ENCODE measurements around the gene TRIM52. TPM values are rescaled to one million over a fixed set of nuclear protein-coding genes. Genes with fewer than 3 reads are reported as not detected.
A peak's percentile ranks its signal among the peaks of the same experiment; 100 is the strongest.
"Not testable (repeated sequence)": the region's sequence is repeated elsewhere in the genome, so short reads cannot be mapped to it uniquely, and the experiment has no call there.

Gene TRIM52
- total RNA-seq, 1 donor from 2014 or later, result 10.4 TPM

DNA sequence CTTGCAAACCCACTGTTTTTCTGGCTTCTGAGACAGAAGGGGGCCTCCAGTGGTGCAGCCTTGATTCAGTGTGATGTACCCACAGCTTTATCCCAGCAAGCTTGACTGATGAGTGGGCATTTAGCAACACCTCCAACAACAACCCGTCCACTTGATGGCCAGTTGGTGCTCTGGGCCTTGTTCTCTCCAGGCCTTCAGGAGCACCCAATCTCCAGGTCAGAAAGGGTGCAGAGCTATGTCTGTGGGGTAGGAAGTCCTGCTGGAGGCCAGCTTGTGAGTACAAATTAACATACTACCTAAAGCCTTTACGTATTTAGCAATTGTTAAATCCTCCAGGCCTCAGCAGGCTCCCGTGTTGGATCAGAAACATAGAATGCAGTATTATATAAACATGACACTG, 10.1 kb upstream of the TRIM52 start:
- no peak for DNase-seq (ENCODE audit: low spot score)
- H3K4me3 Mint-ChIP-seq (ENCODE audit: unreplicated experiment), result no peak overlapping the region
- no peak for TF ChIP-seq CTCF (IDR thresholded peaks at IDR 0.05; ENCODE audit: unreplicated experiment)
- H3K9me3 Mint-ChIP-seq (ENCODE audit: unreplicated experiment), result no peaks in the 10 kb centered on the region
- H3K36me3 Mint-ChIP-seq (ENCODE audit: low read depth, unreplicated experiment), result no peaks in the 10 kb centered on the region
- peaks cover 14% of the 10 kb centered on the region for H3K4me1 Mint-ChIP-seq (ENCODE audit: unreplicated experiment)
- peaks cover 2% of the 10 kb centered on the region for H3K27me3 Mint-ChIP-seq (ENCODE audit: unreplicated experiment)
- no peak overlapping the region for H3K27ac Mint-ChIP-seq (ENCODE audit: unreplicated experiment)

GRCh38 chr5:181267907-181268306, 7.0 kb upstream of the TRIM52 start:
- DNase-seq (ENCODE audit: low spot score); H3K4me3 Mint-ChIP-seq (ENCODE audit: unreplicated experiment); H3K27me3 Mint-ChIP-seq (ENCODE audit: unreplicated experiment); H3K27ac Mint-ChIP-seq (ENCODE audit: unreplicated experiment); H3K36me3 Mint-ChIP-seq (ENCODE audit: low read depth, unreplicated experiment); H3K9me3 Mint-ChIP-seq (ENCODE audit: unreplicated experiment): not testable (repeated sequence)
- H3K4me1 Mint-ChIP-seq (ENCODE audit: unreplicated experiment), result peaks cover 20% of the 10 kb centered on the region

GRCh38 chr5:181267291-181267904, 6.5 kb upstream of the TRIM52 start:
- not testable (repeated sequence) for H3K4me3 Mint-ChIP-seq (ENCODE audit: unreplicated experiment); H3K27me3 Mint-ChIP-seq (ENCODE audit: unreplicated experiment); H3K27ac Mint-ChIP-seq (ENCODE audit: unreplicated experiment); H3K9me3 Mint-ChIP-seq (ENCODE audit: unreplicated experiment); DNase-seq (ENCODE audit: low spot score); H3K36me3 Mint-ChIP-seq (ENCODE audit: low read depth, unreplicated experiment)
- H3K4me1 Mint-ChIP-seq (ENCODE audit: unreplicated experiment), result peaks cover 20% of the 10 kb centered on the region

GRCh38 chr5:181265092-181265671, 4.2 kb upstream of the TRIM52 start:
- no peak overlapping the region for H3K27ac Mint-ChIP-seq (ENCODE audit: unreplicated experiment)
- no peak overlapping the region for H3K4me3 Mint-ChIP-seq (ENCODE audit: unreplicated experiment)
- peaks cover 7% of the 10 kb centered on the region for H3K36me3 Mint-ChIP-seq (ENCODE audit: low read depth, unreplicated experiment)
- peaks cover 2% of the 10 kb centered on the region for H3K27me3 Mint-ChIP-seq (ENCODE audit: unreplicated experiment)
- no peaks in the 10 kb centered on the region for H3K9me3 Mint-ChIP-seq (ENCODE audit: unreplicated experiment)
- TF ChIP-seq CTCF (IDR thresholded peaks at IDR 0.05; ENCODE audit: unreplicated experiment), result no peak
- H3K4me1 Mint-ChIP-seq (ENCODE audit: unreplicated experiment), result peaks cover 28% of the 10 kb centered on the region
- no peak for DNase-seq (ENCODE audit: low spot score)

- DNase-seq (ENCODE audit: low spot score), result no peak
- Mint-ChIP-seq H3K36me3 (ENCODE audit: low read depth, unreplicated experiment) (peaks cover 7% of the 10 kb centered on the region), H3K27ac (ENCODE audit: unreplicated experiment) (no peak overlapping the region), H3K27me3 (ENCODE audit: unreplicated experiment) (peaks cover 2% of the 10 kb centered on the region), H3K4me3 (ENCODE audit: unreplicated experiment) (peak overlapping the region; percentile 35), H3K9me3 (ENCODE audit: unreplicated experiment) (no peaks in the 10 kb centered on the region), H3K4me1 (ENCODE audit: unreplicated experiment) (peaks cover 37% of the 10 kb centered on the region)
- no peak for TF ChIP-seq CTCF (IDR thresholded peaks at IDR 0.05; ENCODE audit: unreplicated experiment)
Observed at GRCh38 chr5:181263633-181264032, 2.7 kb upstream of the TRIM52 start.

DNA sequence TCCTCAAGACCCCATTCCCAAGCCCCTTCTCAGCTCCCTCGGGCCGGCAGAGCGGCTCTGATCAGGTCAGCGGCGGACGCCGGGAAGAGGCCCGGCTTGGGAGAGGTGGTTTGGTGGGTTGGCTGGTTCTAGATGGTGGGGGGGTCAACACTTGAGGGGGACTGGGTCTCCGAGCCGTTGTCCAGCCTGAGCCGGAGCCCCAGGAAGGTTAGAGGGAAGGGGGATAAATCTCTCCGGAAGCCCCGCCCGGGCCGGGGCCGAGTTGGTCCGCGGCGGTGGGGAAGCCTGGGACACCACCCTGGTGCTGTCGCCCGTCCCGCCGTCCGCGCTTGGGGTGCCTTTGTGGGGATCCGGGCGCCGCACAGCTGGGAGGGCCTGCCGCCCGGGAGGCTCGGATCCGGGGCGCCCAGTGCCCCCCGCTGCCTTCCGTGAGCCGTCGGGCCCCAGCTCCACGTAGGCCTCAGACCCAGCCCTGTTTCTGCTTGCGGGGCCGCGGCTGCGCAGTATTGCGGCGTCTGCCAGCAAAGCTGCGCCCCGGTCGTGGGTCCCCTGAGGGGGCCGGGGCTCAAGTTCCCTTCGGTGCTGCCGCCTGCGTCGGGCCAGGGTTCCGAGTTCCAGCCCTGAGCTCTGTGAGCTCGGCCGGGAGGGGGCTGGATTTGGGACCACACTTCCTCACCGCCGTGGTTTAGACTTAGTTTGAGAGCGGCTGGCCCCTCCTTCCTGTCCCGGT, 542 bp upstream of the TRIM52 start:
- Mint-ChIP-seq H3K27ac (ENCODE audit: unreplicated experiment) (peak overlapping the region; percentile 89), H3K9me3 (ENCODE audit: unreplicated experiment) (no peaks in the 10 kb centered on the region), H3K4me1 (ENCODE audit: unreplicated experiment) (peaks cover 26% of the 10 kb centered on the region), H3K4me3 (ENCODE audit: unreplicated experiment) (peak overlapping the region; percentile 95), H3K27me3 (ENCODE audit: unreplicated experiment) (no peaks in the 10 kb centered on the region), H3K36me3 (ENCODE audit: low read depth, unreplicated experiment) (peaks cover 7% of the 10 kb centered on the region)
- DNase-seq (ENCODE audit: low spot score), result peak; percentile 65
- TF ChIP-seq CTCF (IDR thresholded peaks at IDR 0.05; ENCODE audit: unreplicated experiment), result no peak

Measured in endothelial cell (in vitro differentiated cells).